LoVo (cell line): ENCODE results near the gene SYT8.
"Not testable (repeated sequence)": the region's sequence is repeated elsewhere in the genome, so short reads cannot be mapped to it uniquely, and the experiment has no call there.

ENCODE experiments used
- DNase-seq: peaks from one replicate; pipeline ENCODE4 v3.0.0-alpha.2; 2016; ENCODE audit warnings: low spot score

SYT8 gene

GRCh38 chr11:1873813-1874150 lies 39.0 kb downstream of the SYT8 start:
- not testable (repeated sequence) for DNase-seq

GRCh38 chr11:1874441-1875092 lies 39.8 kb downstream of the SYT8 start:
- DNase-seq: not testable (repeated sequence)

- DNase-seq: no peak
Measured at GRCh38 chr11:1875093-1875850, 40.5 kb downstream of the SYT8 start.

GRCh38 chr11:1875851-1876301 lies 41.1 kb downstream of the SYT8 start:
- DNase-seq: not testable (repeated sequence)

GRCh38 chr11:1876361-1877063 lies 41.7 kb downstream of the SYT8 start:
- DNase-seq: no peak

- no peak for DNase-seq
Measured at GRCh38 chr11:1877211-1878136, 42.7 kb downstream of the SYT8 start.

GRCh38 chr11:1878137-1879031 lies 43.6 kb downstream of the SYT8 start:
- no peak for DNase-seq

GRCh38 chr11:1879342-1879940 lies 44.7 kb downstream of the SYT8 start:
- DNase-seq: no peak

GRCh38 chr11:1879941-1880720 lies 45.3 kb downstream of the SYT8 start:
- DNase-seq: no peak

- DNase-seq: no peak
Measured at GRCh38 chr11:1880746-1881441, 46.1 kb downstream of the SYT8 start.

GRCh38 chr11:1881442-1882264 lies 46.9 kb downstream of the SYT8 start:
- no peak for DNase-seq

GRCh38 chr11:1882265-1883238 lies 47.8 kb downstream of the SYT8 start:
- peak; percentile 67 for DNase-seq

- no peak for DNase-seq
Measured at GRCh38 chr11:1883346-1884302, 48.8 kb downstream of the SYT8 start.

- no peak for DNase-seq
Measured at GRCh38 chr11:1884303-1884700, 49.5 kb downstream of the SYT8 start.

- not testable (repeated sequence) for DNase-seq
Measured at GRCh38 chr11:1886551-1886950, 51.8 kb downstream of the SYT8 start.
